ENCODE data around the gene BGLAP.

Gene BGLAP

GRCh38 chr1:156248323-156248683 lies 6.3 kb downstream of the BGLAP start:
- no peak overlapping the region for H3K4me3 ChIP-seq (ENCODE audit: low read depth, low read length)
- no peak for DNase-seq (ENCODE audit: low read depth)
- no peak for TF ChIP-seq POLR2A (IDR thresholded peaks at IDR 0.05; ENCODE audit: extremely low read depth, insufficient read length)
- TF ChIP-seq CTCF (IDR thresholded peaks at IDR 0.05; ENCODE audit: low read depth, low read length) = no peak
- TF ChIP-seq MYC (IDR thresholded peaks at IDR 0.05; ENCODE audit: low read depth, low read length) = no peak
- TF ChIP-seq MAX (IDR thresholded peaks at IDR 0.05; ENCODE audit: low read depth, low read length) = no peak

DNA sequence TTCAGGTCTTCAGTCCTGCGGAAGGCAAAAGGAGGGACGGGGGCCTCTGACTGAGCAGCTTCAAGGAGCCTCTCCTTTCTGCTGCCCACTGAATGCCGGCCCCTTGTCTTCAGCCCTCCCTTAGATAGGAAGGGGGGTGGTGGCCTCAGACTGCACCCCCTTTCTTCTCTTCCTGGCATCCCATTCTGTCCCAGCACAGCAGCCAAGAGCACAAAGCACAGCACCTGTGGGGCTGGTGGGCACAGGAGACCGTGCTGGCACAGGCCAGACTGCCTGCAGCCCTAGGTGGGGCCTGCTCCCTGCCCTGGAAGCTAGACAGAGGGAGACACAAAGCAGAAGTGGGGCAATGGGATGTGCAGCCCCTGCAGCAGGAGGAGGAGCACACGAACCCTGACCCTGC lies 7.6 kb downstream of the BGLAP start:
- H3K4me3 ChIP-seq (ENCODE audit: low read depth, low read length) = no peak overlapping the region
- no peak for DNase-seq (ENCODE audit: low read depth)
- TF ChIP-seq MYC (IDR thresholded peaks at IDR 0.05; ENCODE audit: low read depth, low read length) = no peak
- TF ChIP-seq MAX (IDR thresholded peaks at IDR 0.05; ENCODE audit: low read depth, low read length) = no peak
- TF ChIP-seq POLR2A (IDR thresholded peaks at IDR 0.05; ENCODE audit: extremely low read depth, insufficient read length) = no peak
- no peak for TF ChIP-seq CTCF (IDR thresholded peaks at IDR 0.05; ENCODE audit: low read depth, low read length)

DNA sequence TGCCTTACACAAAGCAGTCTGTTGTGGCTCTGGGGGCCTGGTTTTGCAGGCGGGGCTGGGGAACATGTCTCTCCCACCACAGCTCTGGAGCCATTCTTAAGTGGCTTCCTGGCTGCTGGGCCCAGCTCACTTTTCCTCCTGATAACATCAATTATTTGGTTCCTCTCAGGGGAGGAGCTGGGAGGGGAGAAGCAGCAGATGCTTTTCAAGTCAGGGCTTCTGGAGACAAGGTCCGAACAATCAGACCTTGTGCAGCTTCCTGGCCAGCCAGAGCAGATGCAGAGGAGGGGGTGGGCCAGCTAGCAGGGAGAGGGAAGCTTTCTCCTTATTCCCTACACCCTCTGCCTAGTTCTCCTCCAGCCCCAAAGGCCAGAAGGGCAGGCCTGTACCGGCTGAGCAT lies 9.5 kb downstream of the BGLAP start:
- peak; percentile 30 for DNase-seq (ENCODE audit: low read depth)
- H3K4me3 ChIP-seq (ENCODE audit: low read depth, low read length) = no peak overlapping the region
- TF ChIP-seq CTCF (IDR thresholded peaks at IDR 0.05; ENCODE audit: low read depth, low read length) (no peak), POLR2A (IDR thresholded peaks at IDR 0.05; ENCODE audit: extremely low read depth, insufficient read length) (no peak), MYC (IDR thresholded peaks at IDR 0.05; ENCODE audit: low read depth, low read length) (no peak), MAX (IDR thresholded peaks at IDR 0.05; ENCODE audit: low read depth, low read length) (no peak)

- TF ChIP-seq CTCF (IDR thresholded peaks at IDR 0.05; ENCODE audit: low read depth, low read length) (no peak), POLR2A (IDR thresholded peaks at IDR 0.05; ENCODE audit: extremely low read depth, insufficient read length) (no peak), MAX (IDR thresholded peaks at IDR 0.05; ENCODE audit: low read depth, low read length) (no peak), MYC (IDR thresholded peaks at IDR 0.05; ENCODE audit: low read depth, low read length) (no peak)
- no peak overlapping the region for H3K4me3 ChIP-seq (ENCODE audit: low read depth, low read length)
- no peak for DNase-seq (ENCODE audit: low read depth)
Observed at GRCh38 chr1:156253634-156254033, 11.7 kb downstream of the BGLAP start.

- H3K4me3 ChIP-seq (ENCODE audit: low read depth, low read length) = no peak overlapping the region
- TF ChIP-seq MAX (IDR thresholded peaks at IDR 0.05; ENCODE audit: low read depth, low read length) = no peak
- TF ChIP-seq POLR2A (IDR thresholded peaks at IDR 0.05; ENCODE audit: extremely low read depth, insufficient read length) = no peak
- TF ChIP-seq CTCF (IDR thresholded peaks at IDR 0.05; ENCODE audit: low read depth, low read length) = no peak
- no peak for TF ChIP-seq MYC (IDR thresholded peaks at IDR 0.05; ENCODE audit: low read depth, low read length)
- peak; percentile 22 for DNase-seq (ENCODE audit: low read depth)
Observed at GRCh38 chr1:156257711-156258110, 15.7 kb downstream of the BGLAP start.

DNA sequence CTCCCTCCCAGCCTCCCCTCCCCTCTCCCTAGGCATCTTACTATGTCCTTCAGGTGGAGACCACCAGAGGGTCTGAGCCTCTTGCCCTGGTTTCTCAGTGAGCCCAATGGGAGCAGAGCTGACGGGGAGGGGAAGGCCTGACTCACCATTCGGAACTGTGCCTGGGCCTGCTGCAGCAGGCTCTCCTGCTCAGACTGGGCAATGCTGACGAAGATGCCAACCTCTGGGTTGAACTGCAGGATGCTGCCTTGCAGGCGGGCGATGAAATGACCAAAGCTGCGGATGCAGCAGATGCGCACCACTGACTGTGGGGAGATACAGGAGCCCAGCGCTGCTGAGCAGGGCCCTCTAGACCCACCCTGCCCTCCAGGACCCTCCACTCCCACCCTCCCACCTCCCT lies 16.9 kb downstream of the BGLAP start:
- no peak for DNase-seq (ENCODE audit: low read depth)
- TF ChIP-seq MYC (IDR thresholded peaks at IDR 0.05; ENCODE audit: low read depth, low read length) (no peak), MAX (IDR thresholded peaks at IDR 0.05; ENCODE audit: low read depth, low read length) (no peak), POLR2A (IDR thresholded peaks at IDR 0.05; ENCODE audit: extremely low read depth, insufficient read length) (no peak), CTCF (IDR thresholded peaks at IDR 0.05; ENCODE audit: low read depth, low read length) (no peak)
- no peak overlapping the region for H3K4me3 ChIP-seq (ENCODE audit: low read depth, low read length)
